IMR-90 (cell line): ENCODE data around the gene ANTXR1. TPM values are rescaled to one million over a fixed set of nuclear protein-coding genes. Genes with fewer than 3 reads are reported as not detected.

Experiments used
- ATAC-seq: fragments of 200-7000 bp; cut with Tn5 transposase; 2 replicates; pipeline ENCODE4 v1.9.1; 2020; ENCODE audit warnings: low read depth, mild to moderate bottlenecking, moderate library complexity
- BruUV-seq: library from RNA; stranded (reverse); fragments of 400-500 nt; replicated peaks from 2 replicates; lab custom pipeline; 2021; lab: Mats Ljungman, UMichigan
- CTCF ChIA-PET: fragments of 300-600 bp; formaldehyde crosslinking; extraction: SDS; loops from one replicate; lab custom pipeline; 2021; ENCODE audit warnings: antibody characterized with exemption; lab: Yijun Ruan, JAX
- POLR2A ChIA-PET: fragments of 300-600 bp; sonication (Branson Sonifier 250); formaldehyde crosslinking; loops from one replicate; lab custom pipeline; 2022; ENCODE audit warnings: antibody characterized with exemption; ENCODE audit not compliant: unreplicated experiment; lab: Charles Lee
- DNase-seq: peaks from one replicate; pipeline ENCODE4 v3.0.0; 2013
- H2AFZ ChIP-seq: replicated peaks from 2 replicates; pipeline ENCODE3; 2013; ENCODE audit warnings: low read length, mild to moderate bottlenecking; ENCODE audit not compliant: poor library complexity
- H2AK5ac ChIP-seq: 2 replicates; pipeline ENCODE4 v1.6.1; 2013; ENCODE audit warnings: low read depth, low read length, inconsistent platforms
- H2AK9ac ChIP-seq: replicated peaks from 2 replicates; pipeline ENCODE3; 2013; ENCODE audit warnings: mild to moderate bottlenecking, low read depth, low read length, moderate library complexity; ENCODE audit not compliant: poor library complexity
- H2BK120ac ChIP-seq: 2 replicates; pipeline ENCODE4 v1.6.1; 2013; ENCODE audit warnings: low read depth, low read length, inconsistent platforms
- H2BK15ac ChIP-seq: 3 replicates; pipeline ENCODE4 v1.6.1; 2013; ENCODE audit warnings: low read depth, low read length, inconsistent platforms
- H2BK20ac ChIP-seq: 2 replicates; pipeline ENCODE4 v1.6.1; 2013; ENCODE audit warnings: low read depth, mild to moderate bottlenecking, inconsistent platforms, low read length, moderate library complexity
- H2BK5ac ChIP-seq: 2 replicates; pipeline ENCODE4 v1.6.1; 2013; ENCODE audit warnings: mild to moderate bottlenecking, low read depth, low read length, inconsistent platforms; ENCODE audit not compliant: poor library complexity, severe bottlenecking
- H3K14ac ChIP-seq: replicated peaks from 2 replicates; pipeline ENCODE4 v1.6.1; 2013; ENCODE audit warnings: low read depth, low read length, inconsistent platforms
- H3K18ac ChIP-seq: 2 replicates; pipeline ENCODE4 v1.6.1; 2013; ENCODE audit warnings: low read depth, low read length, control low read depth
- H3K23ac ChIP-seq: 2 replicates; pipeline ENCODE4 v1.6.1; 2013; ENCODE audit warnings: low read depth, low read length, inconsistent platforms
- H3K27ac ChIP-seq: 2 replicates; pipeline ENCODE4 v1.5.1; 2013; ENCODE audit warnings: mild to moderate bottlenecking, control low read depth, low read length; ENCODE audit not compliant: insufficient read depth
- H3K27me3 ChIP-seq: 2 replicates; pipeline ENCODE4 v1.6.1; 2013; ENCODE audit warnings: low read length; ENCODE audit not compliant: control insufficient read depth, insufficient read depth
- H3K36me3 ChIP-seq: 2 replicates; pipeline ENCODE4 v1.6.1; 2013; ENCODE audit warnings: low read length, mixed read lengths; ENCODE audit not compliant: control insufficient read depth, insufficient read depth
- H3K4ac ChIP-seq: 2 replicates; pipeline ENCODE4 v1.6.1; 2013; ENCODE audit warnings: low read depth, low read length, inconsistent platforms
- H3K4me1 ChIP-seq: 2 replicates; pipeline ENCODE4 v1.6.1; 2013; ENCODE audit warnings: low read length, mixed read lengths; ENCODE audit not compliant: control insufficient read depth, insufficient read depth
- H3K4me2 ChIP-seq: 2 replicates; pipeline ENCODE4 v1.6.1; 2013; ENCODE audit warnings: low read depth, mild to moderate bottlenecking, control low read depth, low read length, moderate library complexity
- H3K4me3 ChIP-seq: 2 replicates; pipeline ENCODE4 v1.5.1; 2013; ENCODE audit warnings: low read depth, mild to moderate bottlenecking, control low read depth, low read length, moderate library complexity; ENCODE audit not compliant: insufficient read depth
- H3K56ac ChIP-seq: 2 replicates; pipeline ENCODE4 v1.6.1; 2013; ENCODE audit warnings: low read length, inconsistent platforms; ENCODE audit not compliant: insufficient read depth; ENCODE audit errors: extremely low read depth
- H3K79me1 ChIP-seq, 2 experiments: 2 replicates each; pipeline ENCODE4 v1.6.1; 2013; ENCODE audit warnings: low read length in 2 of 2, inconsistent platforms in 1 of 2, low read depth in 1 of 2
- H3K9ac ChIP-seq: 2 replicates; pipeline ENCODE4 v1.6.1; 2013; ENCODE audit warnings: low read depth, low read length, control low read depth
- H3K9me1 ChIP-seq: 2 replicates; pipeline ENCODE4 v1.6.1; 2013; ENCODE audit warnings: low read length, inconsistent platforms; ENCODE audit not compliant: insufficient read depth
- H3K9me3 ChIP-seq: 2 replicates; pipeline ENCODE4 v1.6.1; 2013; ENCODE audit warnings: low read length; ENCODE audit not compliant: control insufficient read depth, insufficient read depth
- H4K20me1 ChIP-seq: 2 replicates; pipeline ENCODE4 v1.6.1; 2013; ENCODE audit warnings: low read length, inconsistent platforms; ENCODE audit not compliant: insufficient read depth
- H4K5ac ChIP-seq: 2 replicates; pipeline ENCODE4 v1.6.1; 2013; ENCODE audit warnings: mild to moderate bottlenecking, low read depth, low read length, control low read depth
- H4K8ac ChIP-seq, 2 experiments: 2 replicates each; pipeline ENCODE4 v1.6.1; 2013; ENCODE audit warnings: low read depth in 2 of 2, low read length in 2 of 2, control low read depth in 1 of 2, inconsistent platforms in 1 of 2
- H4K91ac ChIP-seq: 2 replicates; pipeline ENCODE4 v1.6.1; 2013; ENCODE audit warnings: low read depth, low read length, inconsistent platforms; ENCODE audit not compliant: insufficient read depth
- BHLHE40 ChIP-seq: fragments of 150-350 bp; IDR thresholded peaks from 2 replicates; pipeline ENCODE4 v1.6.1; 2016; ENCODE audit warnings: mild to moderate bottlenecking, low read depth, low read length
- CHD1 ChIP-seq: IDR thresholded peaks from 2 replicates; pipeline ENCODE4 v1.6.1; 2012; ENCODE audit warnings: low read depth, low read length, improper control_type of control experiment
- FOS ChIP-seq: fragments of 150-350 bp; IDR thresholded peaks from 2 replicates; pipeline ENCODE4 v1.6.1; 2016; ENCODE audit warnings: low read depth, low read length
- MAZ ChIP-seq: IDR thresholded peaks from 2 replicates; pipeline ENCODE4 v1.6.1; 2012; ENCODE audit warnings: low read depth, mild to moderate bottlenecking, low read length, improper control_type of control experiment, moderate library complexity, borderline replicate concordance
- RAD21 ChIP-seq: IDR thresholded peaks from 2 replicates; pipeline ENCODE4 v1.6.1; 2012; ENCODE audit warnings: low read length, improper control_type of control experiment
- RCOR1 ChIP-seq: IDR thresholded peaks from 2 replicates; pipeline ENCODE4 v1.6.1; 2012; ENCODE audit warnings: mild to moderate bottlenecking, low read length, improper control_type of control experiment; ENCODE audit not compliant: insufficient replicate concordance
- RFX5 ChIP-seq: IDR thresholded peaks from 2 replicates; pipeline ENCODE4 v1.8.0; 2012; ENCODE audit warnings: low read depth, mild to moderate bottlenecking, low read length, moderate library complexity
- SMC3 ChIP-seq: fragments of 150-350 bp; IDR thresholded peaks from 2 replicates; pipeline ENCODE4 v1.6.1; 2016; ENCODE audit warnings: low read depth, mild to moderate bottlenecking, antibody characterized with exemption, low read length, moderate library complexity
- WGBS, 2 experiments: methylation state at CpG; one replicate each; pipeline versions ENCODE4 v1.1.5 to v1.1.7; 2013; ENCODE audit warnings: missing lambda C conversion rate in 2 of 2; ENCODE audit not compliant: insufficient read length in 1 of 2; ENCODE audit errors: extremely low coverage in 2 of 2; 5-methylcytosine and 5-hydroxymethylcytosine counted together
- dilution Hi-C: fragments of 300-500 bp; cut with HindIII; formaldehyde crosslinking; loops from one replicate; pipeline ENCODE4 v1.14.3; 2018; ENCODE audit warnings: low sequenced_read_pairs; ENCODE audit not compliant: unreplicated experiment
- in situ Hi-C: fragments of 300-500 bp; cut with MboI; formaldehyde crosslinking; loops from 3 replicates; pipeline ENCODE4 v1.14.3; 2019; ENCODE audit warnings: low sequenced_read_pairs, inconsistent platforms, mixed read lengths
- intact Hi-C: fragments of 100-400 bp; cut with micrococcal nuclease; formaldehyde crosslinking; loops from 2 replicates; pipeline ENCODE4 v1.10.0; 2022
- polyA plus RNA-seq, 3 experiments: library from polyadenylated mRNA; depleted of rRNA; stranded (reverse); fragments of >200 nt; gene quantifications; 2 replicates each; pipeline ENCODE4 v1.2.3, GENCODE V29; 2012; ENCODE audit warnings: low replicate concordance in 1 of 3
- total RNA-seq: library from RNA; depleted of rRNA; stranded (reverse); fragments of >200 nt; gene quantifications from 2 replicates; pipeline ENCODE4 v1.2.3, GENCODE V29; 2012
- TF ChIP-seq, protein P1 (sequence below): fragments of 150-350 bp; IDR thresholded peaks from 2 replicates; pipeline ENCODE4 v1.6.1; 2016; ENCODE audit warnings: low read depth, mild to moderate bottlenecking, low read length, moderate library complexity, borderline replicate concordance
- TF ChIP-seq, protein P2 (sequence below): conservative IDR thresholded peaks from 2 replicates; pipeline ENCODE4 v1.5.1; 2012; ENCODE audit warnings: mild to moderate bottlenecking, low read depth, low read length, improper control_type of control experiment
- TF ChIP-seq, protein P3 (sequence below): fragments of 150-350 bp; IDR thresholded peaks from 2 replicates; pipeline ENCODE4 v1.6.1; 2017; ENCODE audit warnings: mild to moderate bottlenecking, antibody characterized with exemption, low read length, low read depth

Gene ANTXR1
- total and polyA plus RNA-seq, 2 of the 4 experiments (the other 2 are of a cell fraction): 27.2 to 36.9 TPM

DNA sequence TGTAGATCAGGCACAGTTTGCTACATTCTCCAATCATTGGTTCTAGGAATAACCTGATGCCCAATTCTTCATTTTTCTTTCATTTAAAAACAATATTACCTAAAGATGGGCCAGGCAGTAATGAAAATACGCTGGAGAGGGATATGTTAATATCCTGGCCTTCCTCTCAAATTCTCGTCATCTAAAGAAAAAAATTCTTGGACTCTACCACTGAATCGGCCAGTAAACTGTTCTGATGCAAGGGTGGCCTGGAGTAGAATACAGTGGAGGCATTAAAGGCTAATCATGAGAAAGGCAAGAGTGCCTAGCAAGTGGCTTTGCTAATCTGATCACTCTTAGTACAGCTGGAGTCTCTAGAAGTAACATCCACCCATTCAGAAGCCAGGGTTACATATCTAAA is 157.7 kb downstream of the ANTXR1 start:
- Histone ChIP-seq H3K27ac (no peak overlapping the region), H2BK20ac (no peak overlapping the region), H3K4me2 (no peak overlapping the region), H3K4me1 (peaks cover 7% of the 10 kb centered on the region), H3K4me3 (no peak overlapping the region), H3K79me1 (peaks cover 7 to 58% of the 10 kb centered on the region in 2 experiments; a peak in 3 of 4 replicates), H3K23ac (no peak overlapping the region), H2BK15ac (no peak overlapping the region), H3K14ac (no peak overlapping the region), H2AK9ac (no peak overlapping the region), H3K36me3 (peaks cover 45% of the 10 kb centered on the region), H2AFZ (no peak overlapping the region), H3K27me3 (no peaks in the 10 kb centered on the region), H3K9me1 (peaks cover 34% of the 10 kb centered on the region), H3K56ac (no peak overlapping the region), H3K9me3 (no peaks in the 10 kb centered on the region), H4K91ac (no peak overlapping the region), H2AK5ac (no peak overlapping the region; the same call in 1 of the 2 replicates), H4K20me1 (no peaks in the 10 kb centered on the region), H3K18ac (no peak overlapping the region), H3K4ac (no peak overlapping the region), H4K5ac (no peak overlapping the region), H4K8ac (no peak overlapping the region), H2BK120ac (no peak overlapping the region), H2BK5ac (no peak overlapping the region), H3K9ac (no peak overlapping the region)
- intact Hi-C loops (no loop called here), in situ Hi-C loops (loop anchor here (10.0 kb wide), 1 partner anchor 156 kb away; the partner anchor contains the start of gene ANTXR1), dilution Hi-C loops (no loop called here)
- WGBS, 2 experiments: no CpG with 5 or more reads among the region's 3 CpGs
- POLR2A ChIA-PET: no interaction called here
- no TSS peak for BruUV-seq
- DNase-seq (no peak), ATAC-seq (no peak)
- TF ChIP-seq CHD1 (no peak), BHLHE40 (no peak), FOS (no peak), SMC3 (no peak), RCOR1 (no peak), RFX5 (no peak), RAD21 (no peak), MAZ (no peak)
- TF ChIP-seq, protein P1, sequence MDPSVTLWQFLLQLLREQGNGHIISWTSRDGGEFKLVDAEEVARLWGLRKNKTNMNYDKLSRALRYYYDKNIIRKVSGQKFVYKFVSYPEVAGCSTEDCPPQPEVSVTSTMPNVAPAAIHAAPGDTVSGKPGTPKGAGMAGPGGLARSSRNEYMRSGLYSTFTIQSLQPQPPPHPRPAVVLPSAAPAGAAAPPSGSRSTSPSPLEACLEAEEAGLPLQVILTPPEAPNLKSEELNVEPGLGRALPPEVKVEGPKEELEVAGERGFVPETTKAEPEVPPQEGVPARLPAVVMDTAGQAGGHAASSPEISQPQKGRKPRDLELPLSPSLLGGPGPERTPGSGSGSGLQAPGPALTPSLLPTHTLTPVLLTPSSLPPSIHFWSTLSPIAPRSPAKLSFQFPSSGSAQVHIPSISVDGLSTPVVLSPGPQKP: no peak
- TF ChIP-seq, protein P2, sequence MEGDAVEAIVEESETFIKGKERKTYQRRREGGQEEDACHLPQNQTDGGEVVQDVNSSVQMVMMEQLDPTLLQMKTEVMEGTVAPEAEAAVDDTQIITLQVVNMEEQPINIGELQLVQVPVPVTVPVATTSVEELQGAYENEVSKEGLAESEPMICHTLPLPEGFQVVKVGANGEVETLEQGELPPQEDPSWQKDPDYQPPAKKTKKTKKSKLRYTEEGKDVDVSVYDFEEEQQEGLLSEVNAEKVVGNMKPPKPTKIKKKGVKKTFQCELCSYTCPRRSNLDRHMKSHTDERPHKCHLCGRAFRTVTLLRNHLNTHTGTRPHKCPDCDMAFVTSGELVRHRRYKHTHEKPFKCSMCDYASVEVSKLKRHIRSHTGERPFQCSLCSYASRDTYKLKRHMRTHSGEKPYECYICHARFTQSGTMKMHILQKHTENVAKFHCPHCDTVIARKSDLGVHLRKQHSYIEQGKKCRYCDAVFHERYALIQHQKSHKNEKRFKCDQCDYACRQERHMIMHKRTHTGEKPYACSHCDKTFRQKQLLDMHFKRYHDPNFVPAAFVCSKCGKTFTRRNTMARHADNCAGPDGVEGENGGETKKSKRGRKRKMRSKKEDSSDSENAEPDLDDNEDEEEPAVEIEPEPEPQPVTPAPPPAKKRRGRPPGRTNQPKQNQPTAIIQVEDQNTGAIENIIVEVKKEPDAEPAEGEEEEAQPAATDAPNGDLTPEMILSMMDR: no peak
- TF ChIP-seq, protein P3, sequence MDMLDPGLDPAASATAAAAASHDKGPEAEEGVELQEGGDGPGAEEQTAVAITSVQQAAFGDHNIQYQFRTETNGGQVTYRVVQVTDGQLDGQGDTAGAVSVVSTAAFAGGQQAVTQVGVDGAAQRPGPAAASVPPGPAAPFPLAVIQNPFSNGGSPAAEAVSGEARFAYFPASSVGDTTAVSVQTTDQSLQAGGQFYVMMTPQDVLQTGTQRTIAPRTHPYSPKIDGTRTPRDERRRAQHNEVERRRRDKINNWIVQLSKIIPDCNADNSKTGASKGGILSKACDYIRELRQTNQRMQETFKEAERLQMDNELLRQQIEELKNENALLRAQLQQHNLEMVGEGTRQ: no peak
- CTCF ChIA-PET: no interaction called here
